ENCODE measurements around the gene KCTD15.

GRCh38 chr19:33861950-33862349 lies 65.3 kb downstream of the KCTD15 start:
- TF ChIP-seq CTCF (optimal IDR thresholded peaks at IDR 0.05 in 1 of 3, IDR thresholded peaks at IDR 0.05 in 1 of 3, conservative IDR thresholded peaks at IDR 0.05 in 1 of 3; ENCODE audit: extremely low read depth in 1 of 3, insufficient read depth in 2 of 3, low read length in 3 of 3) (no peak), EZH2 (IDR thresholded peaks at IDR 0.05; ENCODE audit: low read length) (no peak)
